ENCODE measurements around the gene SERPINA5.
"Not testable (repeated sequence)": the region's sequence is repeated elsewhere in the genome, so short reads cannot be mapped to it uniquely, and the experiment has no call there.

Gene SERPINA5

DNA sequence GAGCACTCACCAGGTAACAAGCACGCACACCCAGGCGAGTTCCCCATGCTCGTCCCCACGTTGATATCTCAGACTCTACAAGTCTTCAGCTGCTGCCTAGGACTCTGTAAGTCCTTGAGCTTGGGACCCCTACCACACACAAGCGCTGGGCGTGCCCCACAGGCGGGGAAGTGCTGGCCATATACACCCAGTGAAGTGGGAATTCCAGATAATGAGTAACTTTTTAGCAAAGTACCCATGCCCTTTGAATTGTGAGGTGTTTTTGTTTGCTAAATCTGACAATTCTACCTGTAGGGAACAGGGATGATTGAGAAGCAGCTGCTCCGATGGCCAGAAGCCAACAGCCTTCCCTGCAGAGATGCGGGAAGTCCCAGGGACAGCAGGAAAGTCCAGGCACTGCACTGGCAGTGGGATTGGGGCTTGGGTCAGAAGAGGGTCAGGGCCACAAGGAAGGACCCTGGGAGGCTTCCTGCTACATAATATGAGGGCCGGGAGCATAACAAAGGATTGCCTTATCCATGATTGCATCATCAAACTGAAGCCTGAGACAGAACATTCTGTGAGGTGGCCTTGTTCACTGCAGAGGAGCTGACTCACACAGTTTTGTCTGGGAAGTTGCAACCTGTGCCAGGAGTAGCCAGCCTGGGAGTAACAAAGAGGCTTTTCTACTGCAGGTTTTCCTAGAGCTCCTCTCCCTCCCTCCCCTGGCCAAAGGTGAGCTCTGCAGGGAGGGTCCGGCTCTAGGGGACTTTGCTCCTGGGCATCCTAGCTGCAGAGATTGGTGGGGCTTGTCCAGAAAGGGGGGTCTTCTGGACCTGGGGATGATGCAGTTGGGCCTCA is 17.8 kb downstream of the SERPINA5 start:
- DNase-seq (ENCODE audit: low read depth in 1 of 2, low spot score in 1 of 2): no peak

DNA sequence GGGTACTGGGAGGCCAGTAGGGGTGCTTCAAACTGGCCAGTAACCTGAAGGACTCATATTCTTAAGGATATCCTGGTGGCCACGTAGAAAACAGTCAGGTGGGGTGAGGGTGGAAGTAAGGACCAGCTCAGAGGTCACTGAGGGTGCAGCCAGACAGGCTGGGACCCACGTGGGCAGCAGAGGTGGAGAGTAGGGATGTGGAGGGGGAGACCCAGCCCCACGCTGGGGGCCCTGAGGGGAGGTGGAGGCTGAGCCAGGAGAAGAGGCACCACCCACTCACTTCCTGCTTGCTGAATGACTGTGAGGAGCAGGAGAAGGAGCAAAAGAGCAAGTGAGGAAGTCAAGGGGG is 18.4 kb downstream of the SERPINA5 start:
- no peak for DNase-seq (ENCODE audit: low read depth in 1 of 2, low spot score in 1 of 2)

DNA sequence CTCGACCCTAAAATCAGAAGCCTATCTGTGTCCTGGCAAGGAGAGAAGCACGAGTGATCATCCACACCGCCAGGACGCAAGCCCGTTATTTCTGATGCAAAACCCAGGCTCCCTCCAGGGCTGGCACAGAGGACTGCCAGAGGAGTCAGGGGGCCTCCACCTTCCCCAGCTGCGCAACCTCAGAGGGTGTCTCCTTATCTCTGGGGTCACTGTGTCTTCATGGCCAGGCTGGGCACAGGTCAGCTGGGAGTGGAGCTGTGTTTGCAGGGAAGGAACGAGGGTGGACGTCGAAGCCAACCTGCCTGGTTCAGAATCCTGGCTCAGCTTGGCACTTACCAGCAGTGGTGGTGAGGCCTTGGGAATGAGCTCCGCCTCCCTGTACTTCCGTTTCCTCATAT is 18.9 kb downstream of the SERPINA5 start:
- no peak for DNase-seq (ENCODE audit: low read depth in 1 of 2, low spot score in 1 of 2)

GRCh38 chr14:94601884-94602391 is 20.7 kb downstream of the SERPINA5 start:
- DNase-seq (ENCODE audit: low read depth in 1 of 2, low spot score in 1 of 2): no peak

DNA sequence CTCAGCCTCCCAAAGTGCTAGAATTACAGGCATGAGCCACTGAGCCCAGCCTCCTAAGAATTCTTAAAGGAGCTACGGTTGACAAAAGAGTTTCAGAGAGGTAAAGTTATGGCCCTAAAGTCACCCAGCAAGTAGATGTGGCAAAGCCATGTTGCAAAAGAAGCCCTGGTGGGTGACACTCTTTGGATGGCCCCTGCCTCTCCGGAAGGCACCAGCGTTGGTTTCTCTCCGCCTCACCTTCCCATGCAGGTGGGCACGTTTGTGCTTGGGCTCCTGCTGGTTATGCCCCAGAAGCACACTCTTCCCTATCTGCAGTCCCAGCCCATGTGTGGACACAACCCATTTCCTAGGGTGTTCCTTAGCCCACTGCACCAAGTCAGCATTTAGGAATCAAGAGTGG is 21.5 kb downstream of the SERPINA5 start:
- no peak for DNase-seq (ENCODE audit: low read depth in 1 of 2, low spot score in 1 of 2)

DNA sequence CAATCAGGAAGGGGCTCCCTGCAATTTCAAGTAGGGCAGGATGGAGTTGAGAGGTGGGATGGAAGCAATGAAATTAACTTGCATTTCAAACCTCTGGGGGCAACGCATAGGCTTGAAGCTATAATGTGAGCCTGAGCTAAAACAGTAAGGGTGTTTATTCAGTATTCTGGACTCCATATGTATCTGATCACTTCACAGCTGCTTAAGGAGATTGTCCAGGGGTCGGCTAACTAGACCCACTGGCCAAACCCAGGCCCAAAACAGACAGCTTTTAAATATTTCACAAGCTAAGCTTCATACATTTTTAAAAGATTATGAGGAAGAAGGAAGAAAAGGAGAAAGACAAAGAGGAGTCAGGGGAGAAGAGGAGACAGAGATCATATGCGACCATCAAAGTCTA is 24.1 kb downstream of the SERPINA5 start:
- no peak for DNase-seq (ENCODE audit: low read depth in 1 of 2, low spot score in 1 of 2)

GRCh38 chr14:94608966-94609365 is 27.7 kb downstream of the SERPINA5 start:
- DNase-seq (ENCODE audit: low read depth in 1 of 2, low spot score in 1 of 2): not testable (repeated sequence)

DNA sequence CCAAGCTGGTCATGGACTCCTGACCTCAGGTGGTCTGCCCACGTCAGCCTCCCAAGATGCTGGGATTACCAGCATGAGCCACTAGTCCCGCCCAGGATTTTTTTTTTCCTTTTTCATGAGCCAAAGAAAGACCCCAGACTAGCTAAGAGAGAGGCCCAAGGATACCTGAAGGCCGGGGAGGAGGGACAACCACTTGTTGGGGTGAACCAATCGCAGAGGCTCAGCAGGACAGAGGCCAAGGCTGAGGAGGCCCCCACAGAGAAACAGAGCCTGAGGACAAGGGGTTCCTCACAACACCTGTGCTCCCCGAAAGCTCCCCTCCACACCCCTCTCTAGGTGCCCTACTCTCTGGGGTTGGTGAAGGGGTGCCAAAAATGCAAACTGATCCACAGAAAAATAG is 30.0 kb downstream of the SERPINA5 start:
- DNase-seq (ENCODE audit: low read depth in 1 of 2, low spot score in 1 of 2): no peak

GRCh38 chr14:94612174-94612573 is 30.9 kb downstream of the SERPINA5 start, which contains the start of gene SERPINA3:
TSS of gene SERPINA3 (plus strand) at chr14:94612391. CDS start at chr14:94614442, 2,051 bp downstream.
- no peak for DNase-seq (ENCODE audit: low read depth in 1 of 2, low spot score in 1 of 2)

DNA sequence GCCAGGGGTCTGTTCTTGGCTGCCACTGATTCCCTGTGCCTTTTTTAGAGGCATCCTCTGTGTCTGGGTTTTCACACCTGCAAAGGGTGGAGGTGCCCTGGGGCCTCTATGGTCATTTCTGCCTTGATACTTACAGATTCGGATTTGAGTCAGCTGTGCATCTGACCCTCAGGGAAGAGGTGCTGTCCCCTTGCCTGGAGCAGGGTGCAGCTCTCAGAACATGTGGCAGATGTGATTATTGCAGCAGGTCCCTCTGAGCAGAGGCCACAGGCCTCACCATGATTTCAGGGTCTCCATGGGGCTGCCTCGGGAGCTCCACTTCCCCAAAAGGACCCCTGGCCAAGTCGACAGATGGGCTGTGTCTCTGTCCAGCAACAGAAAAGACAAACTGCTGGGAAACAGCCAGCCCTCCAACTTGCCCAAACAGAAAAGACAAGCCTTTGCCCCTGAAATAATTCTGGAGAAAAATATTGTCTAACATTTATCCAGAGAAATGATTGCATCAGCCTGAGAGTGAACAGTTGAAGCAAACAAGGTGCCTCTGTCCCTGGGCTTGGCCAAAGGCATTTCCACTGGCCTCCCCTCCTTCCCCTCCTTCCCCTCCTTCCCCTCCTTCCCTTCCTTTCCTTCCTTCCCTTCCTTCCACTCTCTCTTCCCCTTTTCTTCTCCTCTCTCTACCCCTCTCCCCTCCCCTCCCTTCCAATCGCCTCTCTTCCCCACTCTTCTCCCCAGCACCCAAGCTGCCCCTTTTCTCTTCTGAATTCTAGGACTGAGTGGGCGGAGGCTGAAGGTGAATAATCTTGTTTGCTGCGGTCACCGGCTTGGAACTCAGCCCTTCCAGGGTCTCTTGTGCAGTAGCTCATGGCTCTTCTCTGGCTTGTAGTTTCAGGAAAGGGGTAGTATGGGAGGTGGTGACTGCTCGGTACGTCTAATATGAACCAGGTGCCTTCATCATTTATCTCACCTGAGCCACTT is 31.6 kb downstream of the SERPINA5 start:
- DNase-seq (ENCODE audit: low read depth in 1 of 2, low spot score in 1 of 2): no peak

DNA sequence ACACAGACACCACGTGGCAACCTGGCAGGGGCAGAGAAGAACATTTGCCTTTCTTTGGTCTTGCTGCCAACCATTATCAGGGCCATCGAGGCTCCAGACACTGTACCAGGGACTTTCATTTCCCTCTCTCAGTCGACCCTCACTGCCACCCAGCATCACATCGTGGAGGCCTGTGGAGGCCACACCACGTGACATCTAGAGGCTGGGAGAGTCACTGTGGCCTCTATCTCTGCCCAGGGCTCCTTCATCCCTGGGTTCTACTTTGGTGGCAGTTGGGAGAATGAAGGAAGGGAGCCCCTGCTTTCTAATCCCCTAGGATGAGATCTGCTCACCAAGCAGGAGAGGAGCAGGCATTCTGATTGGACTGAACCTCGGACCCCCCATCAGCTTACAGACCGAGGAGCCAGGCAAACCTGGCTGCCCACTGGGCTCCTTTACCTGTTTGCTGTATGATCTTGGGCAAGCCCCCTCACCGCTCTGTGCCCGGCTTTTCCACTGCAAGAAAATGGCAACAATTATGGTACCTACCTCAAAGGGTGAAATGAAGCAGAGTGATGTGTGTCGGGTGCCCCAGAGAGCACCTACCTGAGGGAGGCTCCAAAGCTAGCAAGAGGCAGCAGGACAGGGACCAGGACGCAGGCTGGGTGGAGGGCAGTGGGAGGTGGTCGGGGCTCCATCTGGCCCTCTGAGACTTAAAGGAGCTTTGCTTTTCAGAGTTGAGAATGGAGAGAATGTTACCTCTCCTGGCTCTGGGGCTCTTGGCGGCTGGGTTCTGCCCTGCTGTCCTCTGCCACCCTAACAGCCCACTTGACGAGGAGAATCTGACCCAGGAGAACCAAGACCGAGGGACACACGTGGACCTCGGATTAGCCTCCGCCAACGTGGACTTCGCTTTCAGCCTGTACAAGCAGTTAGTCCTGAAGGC is 32.8 kb downstream of the SERPINA5 start:
- no peak for DNase-seq (ENCODE audit: low read depth in 1 of 2, low spot score in 1 of 2)

DNA sequence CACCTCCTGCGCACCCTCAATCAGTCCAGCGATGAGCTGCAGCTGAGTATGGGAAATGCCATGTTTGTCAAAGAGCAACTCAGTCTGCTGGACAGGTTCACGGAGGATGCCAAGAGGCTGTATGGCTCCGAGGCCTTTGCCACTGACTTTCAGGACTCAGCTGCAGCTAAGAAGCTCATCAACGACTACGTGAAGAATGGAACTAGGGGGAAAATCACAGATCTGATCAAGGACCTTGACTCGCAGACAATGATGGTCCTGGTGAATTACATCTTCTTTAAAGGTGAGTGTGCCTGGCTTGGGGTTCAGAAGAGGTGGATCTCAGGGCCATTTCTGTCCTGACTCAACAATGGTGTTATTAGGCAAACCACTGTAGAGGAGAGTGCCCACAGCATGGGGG is 33.6 kb downstream of the SERPINA5 start:
- DNase-seq (ENCODE audit: low read depth in 1 of 2, low spot score in 1 of 2): no peak

- DNase-seq (ENCODE audit: low read depth in 1 of 2, low spot score in 1 of 2): no peak
Observed at GRCh38 chr14:94615254-94615653, 34.0 kb downstream of the SERPINA5 start.

GRCh38 chr14:94615823-94616570 is 34.8 kb downstream of the SERPINA5 start:
- DNase-seq (ENCODE audit: low read depth in 1 of 2, low spot score in 1 of 2): no peak

GRCh38 chr14:94617366-94617941 is 36.2 kb downstream of the SERPINA5 start:
- no peak for DNase-seq (ENCODE audit: low read depth in 1 of 2, low spot score in 1 of 2)

GRCh38 chr14:94617988-94618822 is 37.0 kb downstream of the SERPINA5 start:
- no peak for DNase-seq (ENCODE audit: low read depth in 1 of 2, low spot score in 1 of 2)

DNA sequence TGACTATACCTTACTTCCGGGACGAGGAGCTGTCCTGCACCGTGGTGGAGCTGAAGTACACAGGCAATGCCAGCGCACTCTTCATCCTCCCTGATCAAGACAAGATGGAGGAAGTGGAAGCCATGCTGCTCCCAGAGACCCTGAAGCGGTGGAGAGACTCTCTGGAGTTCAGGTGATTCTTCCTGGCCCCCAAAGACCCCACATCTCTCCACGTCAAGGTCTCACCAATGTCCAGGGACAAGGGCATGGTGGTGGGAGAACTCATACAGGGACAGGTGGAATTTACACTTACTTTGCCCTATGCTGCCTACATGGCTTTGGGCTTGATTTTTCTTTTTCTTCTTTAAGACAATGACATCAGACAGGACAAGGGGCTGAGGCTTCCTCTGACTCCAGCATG is 38.1 kb downstream of the SERPINA5 start:
- DNase-seq (ENCODE audit: low read depth in 1 of 2, low spot score in 1 of 2): no peak

DNA sequence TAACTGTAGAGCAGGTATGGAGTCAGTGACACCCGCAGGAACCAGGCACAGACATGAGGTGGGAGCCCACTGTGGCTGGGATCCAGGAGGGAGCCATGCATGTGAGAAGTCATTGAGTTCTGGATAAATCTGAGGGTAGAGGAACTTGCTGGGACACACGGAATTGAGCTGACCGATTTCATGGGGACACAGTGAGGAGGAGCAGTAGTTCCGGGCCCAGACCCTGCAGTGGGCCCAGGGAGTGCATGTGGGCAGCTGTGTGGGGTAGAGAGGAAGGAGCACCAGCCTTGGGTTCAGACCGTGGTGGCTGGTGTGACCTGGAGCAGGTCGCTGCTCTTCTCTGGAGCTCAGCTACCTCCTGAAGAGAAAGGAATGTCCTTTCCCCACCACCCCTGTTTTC is 39.4 kb downstream of the SERPINA5 start:
- DNase-seq (ENCODE audit: low read depth in 1 of 2, low spot score in 1 of 2): no peak
